K562 (cell line): ENCODE results near the gene PTPN7. TPM values are rescaled to one million over a fixed set of nuclear protein-coding genes. Genes with fewer than 3 reads are reported as not detected.

ENCODE experiments used
- ARID1B ChIP-seq: fragments of 450-650 bp; IDR thresholded peaks from 2 replicates; pipeline ENCODE4 v1.6.1; 2016; ENCODE audit warnings: antibody characterized with exemption, mild to moderate bottlenecking, inconsistent platforms
- ASH1L ChIP-seq: fragments of 450-650 bp; IDR thresholded peaks from 2 replicates; pipeline ENCODE4 v1.6.1; 2018; ENCODE audit warnings: borderline replicate concordance, mild to moderate bottlenecking, low read depth; ENCODE audit not compliant: partially characterized antibody
- ATF7 ChIP-seq: fragments of 450-650 bp; IDR thresholded peaks from 2 replicates; pipeline ENCODE4 v1.7.1; 2014; ENCODE audit warnings: mild to moderate bottlenecking, moderate library complexity
- DDX20 ChIP-seq: fragments of 450-650 bp; IDR thresholded peaks from 2 replicates; pipeline ENCODE4 v1.6.1; 2016; ENCODE audit warnings: missing genetic modification characterization, low read depth, mild to moderate bottlenecking, missing compliant biosample characterization, moderate library complexity
- EP300 ChIP-seq: IDR thresholded peaks from 2 replicates; pipeline ENCODE4 v1.6.1; 2012; ENCODE audit warnings: low read length, improper control_type of control experiment
- ETV5 ChIP-seq: sonication (generic); formaldehyde crosslinking; IDR thresholded peaks from 2 replicates; pipeline ENCODE4 v1.4.0; 2020; ENCODE audit warnings: low read depth, mild to moderate bottlenecking, missing genetic modification reagents
- FOXA3 ChIP-seq, 2 experiments: fragments of 450-650 bp in 1 of 2; sonication (generic) in 1 of 2; formaldehyde crosslinking; IDR thresholded peaks in 1 of 2; conservative IDR thresholded peaks in 1 of 2; 2 replicates each; pipeline versions ENCODE4 v1.4.0 to v1.8.0; 2020 to 2022; ENCODE audit warnings: mild to moderate bottlenecking in 2 of 2, missing genetic modification reagents in 1 of 2
- GATA2 ChIP-seq: sonication (generic); formaldehyde crosslinking; IDR thresholded peaks from 2 replicates; pipeline ENCODE4 v1.4.0; 2020; ENCODE audit warnings: mild to moderate bottlenecking, missing genetic modification reagents
- MEIS2 ChIP-seq: fragments of 450-650 bp; IDR thresholded peaks from 2 replicates; pipeline ENCODE4 v1.6.1; 2014; ENCODE audit warnings: mild to moderate bottlenecking; ENCODE audit not compliant: partially characterized antibody
- NCOA6 ChIP-seq: fragments of 450-650 bp; IDR thresholded peaks from 2 replicates; pipeline ENCODE4 v1.6.1; 2017; ENCODE audit warnings: mild to moderate bottlenecking
- NEUROD1 ChIP-seq: fragments of 150-350 bp; IDR thresholded peaks from 2 replicates; pipeline ENCODE4 v1.6.1; 2014; ENCODE audit warnings: borderline replicate concordance, low read length, low read depth; ENCODE audit not compliant: partially characterized antibody
- TAF7 ChIP-seq: fragments of 450-650 bp; IDR thresholded peaks from 2 replicates; pipeline ENCODE4 v1.6.1; 2016; ENCODE audit warnings: missing genetic modification characterization, missing compliant biosample characterization
- TEAD1 ChIP-seq, 2 experiments: fragments of 450-650 bp in 1 of 2; sonication (generic) in 1 of 2; formaldehyde crosslinking; IDR thresholded peaks; 2 replicates each; pipeline versions ENCODE4 v1.4.0 to v1.8.0; 2020 to 2022; ENCODE audit warnings: mild to moderate bottlenecking in 2 of 2, missing genetic modification reagents in 1 of 2
- WHSC1 ChIP-seq: IDR thresholded peaks from one replicate; pipeline ENCODE4 v1.6.1; 2012; ENCODE audit warnings: low read length, control low read depth, inconsistent platforms
- ZNF143 ChIP-seq: sonication (generic); formaldehyde crosslinking; IDR thresholded peaks from 2 replicates; pipeline ENCODE4 v1.9.0; 2022; ENCODE audit warnings: mild to moderate bottlenecking, missing genetic modification reagents
- ZNF24 ChIP-seq: fragments of 450-650 bp; IDR thresholded peaks from 2 replicates; pipeline ENCODE4 v1.6.1; 2016
- ZNF431 ChIP-seq: sonication (generic); formaldehyde crosslinking; IDR thresholded peaks from 2 replicates; pipeline ENCODE4 v1.8.0; 2022; ENCODE audit warnings: mild to moderate bottlenecking, missing genetic modification reagents
- ZNF583 ChIP-seq: fragments of 250-450 bp; sonication (Bioruptor Pico); IDR thresholded peaks from 2 replicates; pipeline ENCODE4 v1.4.0; 2020
- ZNF707 ChIP-seq: fragments of 250-450 bp; sonication (Bioruptor Pico); conservative IDR thresholded peaks from 2 replicates; pipeline ENCODE4 v1.8.0; 2022; ENCODE audit warnings: inconsistent platforms, mild to moderate bottlenecking, moderate library complexity
- ZNF785 ChIP-seq: fragments of 250-450 bp; sonication (Bioruptor Pico); IDR thresholded peaks from 2 replicates; pipeline ENCODE4 v1.4.0; 2020; ENCODE audit warnings: mild to moderate bottlenecking
- ZNF830 ChIP-seq: fragments of 250-450 bp; sonication (Bioruptor Pico); IDR thresholded peaks from 2 replicates; pipeline ENCODE4 v1.5.0; 2021; ENCODE audit warnings: mild to moderate bottlenecking
- polyA plus RNA-seq, 8 experiments: library from polyadenylated mRNA; depleted of rRNA in 4 of 8; stranded (reverse) in 5 of 8; unstranded in 3 of 8; fragments of >200 nt; fragmentation: Nextera tagmentation in 2 of 8; fragmentation: Illumina TruSeq in 1 of 8; extraction: Ambion mirVana in 2 of 8; extraction: Trizol in 1 of 8; gene quantifications; 2 replicates each; pipeline versions ENCODE4 v1.2.1 to v1.2.3, GENCODE V29; 2011 to 2014; ENCODE audit warnings: inconsistent platforms in 1 of 8, missing spikeins in 1 of 8
- total RNA-seq, 7 experiments: library from RNA; depleted of rRNA in 6 of 7; stranded (reverse); fragments of >200 nt in 6 of 7; fragmentation: Illumina TruSeq in 2 of 7; extraction: Trizol in 2 of 7; gene quantifications; 2 replicates each; pipeline versions ENCODE4 v1.2.1 to v1.2.3, GENCODE V29; 2011 to 2021; ENCODE audit warnings: low replicate concordance in 1 of 7
- TF ChIP-seq, protein P1 (sequence below), 2 experiments: fragments of 450-650 bp in 1 of 2; sonication (generic) in 1 of 2; formaldehyde crosslinking; conservative IDR thresholded peaks; 2 replicates each; pipeline versions ENCODE4 v1.4.0 to v1.8.1; 2020 to 2022; ENCODE audit warnings: mild to moderate bottlenecking in 1 of 2, missing genetic modification reagents in 1 of 2
- TF ChIP-seq, protein P2 (sequence below): fragments of 450-650 bp; IDR thresholded peaks from 2 replicates; pipeline ENCODE4 v1.6.1; 2016
- TF ChIP-seq, protein P3 (sequence below): fragments of 250-450 bp; sonication (Bioruptor Pico); IDR thresholded peaks from 2 replicates; pipeline ENCODE4 v1.4.0; 2020; ENCODE audit warnings: mild to moderate bottlenecking, moderate library complexity, borderline replicate concordance

PTPN7 gene
- total and polyA plus RNA-seq, 9 of the 15 experiments (the other 6 are each of a cell fraction or from before 2014, with no cell fraction given), result 18.7 to 144 (median 120) TPM

DNA sequence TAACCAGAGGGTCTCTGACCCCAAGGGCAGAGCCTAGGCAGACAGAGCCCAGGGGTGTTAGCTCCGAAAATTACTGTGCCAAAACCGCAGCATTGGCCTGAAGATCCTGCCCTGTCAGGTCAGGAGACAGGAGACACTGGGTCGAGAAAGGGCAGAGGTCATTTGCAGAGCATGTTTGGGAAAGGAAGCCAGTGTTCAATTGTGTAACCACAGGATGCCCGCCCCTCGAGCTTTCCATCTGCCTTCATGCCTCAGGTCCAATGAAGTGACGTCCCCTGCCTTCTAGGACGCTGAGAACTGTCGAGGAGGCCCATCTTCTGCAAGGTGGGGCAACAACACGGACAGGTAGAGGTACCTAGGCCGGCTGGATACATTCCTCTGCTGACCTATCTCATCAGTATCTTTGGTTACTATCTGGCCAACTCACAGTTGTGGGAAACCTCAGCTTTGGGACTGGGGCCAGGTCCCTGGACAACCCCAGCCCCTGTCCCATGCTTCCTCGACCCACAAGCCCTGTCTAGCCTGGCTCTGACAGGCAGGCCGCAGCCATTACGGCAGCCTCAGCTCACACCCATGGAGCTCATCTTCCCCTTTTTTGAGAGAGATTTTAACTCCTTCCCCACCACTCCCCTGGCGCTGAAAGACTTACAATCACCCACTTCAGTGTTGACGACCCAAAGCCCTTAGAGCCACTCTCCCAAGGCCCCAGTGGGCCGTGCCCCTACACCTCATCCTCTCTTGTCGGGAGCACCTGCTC, 17.2 kb downstream of the PTPN7 start (continued):
- TF ChIP-seq, protein P1, sequence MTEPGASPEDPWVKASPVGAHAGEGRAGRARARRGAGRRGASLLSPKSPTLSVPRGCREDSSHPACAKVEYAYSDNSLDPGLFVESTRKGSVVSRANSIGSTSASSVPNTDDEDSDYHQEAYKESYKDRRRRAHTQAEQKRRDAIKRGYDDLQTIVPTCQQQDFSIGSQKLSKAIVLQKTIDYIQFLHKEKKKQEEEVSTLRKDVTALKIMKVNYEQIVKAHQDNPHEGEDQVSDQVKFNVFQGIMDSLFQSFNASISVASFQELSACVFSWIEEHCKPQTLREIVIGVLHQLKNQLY (CRISPR knock-in tag; conservative IDR thresholded peaks at IDR 0.05), result 0 out of 4 replicates have a peak, but pooled peaks of 1 of the 2 experiments have one; percentile 11
- no peak for TF ChIP-seq TAF7 (tag)
- peak; percentile 65 for TF ChIP-seq MEIS2
- TF ChIP-seq, protein P2, sequence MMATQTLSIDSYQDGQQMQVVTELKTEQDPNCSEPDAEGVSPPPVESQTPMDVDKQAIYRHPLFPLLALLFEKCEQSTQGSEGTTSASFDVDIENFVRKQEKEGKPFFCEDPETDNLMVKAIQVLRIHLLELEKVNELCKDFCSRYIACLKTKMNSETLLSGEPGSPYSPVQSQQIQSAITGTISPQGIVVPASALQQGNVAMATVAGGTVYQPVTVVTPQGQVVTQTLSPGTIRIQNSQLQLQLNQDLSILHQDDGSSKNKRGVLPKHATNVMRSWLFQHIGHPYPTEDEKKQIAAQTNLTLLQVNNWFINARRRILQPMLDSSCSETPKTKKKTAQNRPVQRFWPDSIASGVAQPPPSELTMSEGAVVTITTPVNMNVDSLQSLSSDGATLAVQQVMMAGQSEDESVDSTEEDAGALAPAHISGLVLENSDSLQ, result peak; percentile 67
- TF ChIP-seq DDX20 (tag), result no peak
- peak; percentile 44 for TF ChIP-seq WHSC1
- TF ChIP-seq GATA2, result peak; percentile 47; the same call in 1 of the 2 replicates
- TF ChIP-seq ZNF707 (CRISPR knock-in tag), result no peak
- TF ChIP-seq ZNF583 (CRISPR knock-in tag), result no peak
- TF ChIP-seq TEAD1 (CRISPR knock-in tag; IDR thresholded peaks at IDR 0.05), result 0 out of 4 replicates have a peak, but pooled peaks of 1 of the 2 experiments have one; percentile 9
- no peak for TF ChIP-seq NCOA6
- TF ChIP-seq FOXA3 (CRISPR knock-in tag; conservative IDR thresholded peaks at IDR 0.05 in 1 of 2, IDR thresholded peaks at IDR 0.05 in 1 of 2), result no peak
- no peak for TF ChIP-seq ZNF830
- TF ChIP-seq, protein P3, sequence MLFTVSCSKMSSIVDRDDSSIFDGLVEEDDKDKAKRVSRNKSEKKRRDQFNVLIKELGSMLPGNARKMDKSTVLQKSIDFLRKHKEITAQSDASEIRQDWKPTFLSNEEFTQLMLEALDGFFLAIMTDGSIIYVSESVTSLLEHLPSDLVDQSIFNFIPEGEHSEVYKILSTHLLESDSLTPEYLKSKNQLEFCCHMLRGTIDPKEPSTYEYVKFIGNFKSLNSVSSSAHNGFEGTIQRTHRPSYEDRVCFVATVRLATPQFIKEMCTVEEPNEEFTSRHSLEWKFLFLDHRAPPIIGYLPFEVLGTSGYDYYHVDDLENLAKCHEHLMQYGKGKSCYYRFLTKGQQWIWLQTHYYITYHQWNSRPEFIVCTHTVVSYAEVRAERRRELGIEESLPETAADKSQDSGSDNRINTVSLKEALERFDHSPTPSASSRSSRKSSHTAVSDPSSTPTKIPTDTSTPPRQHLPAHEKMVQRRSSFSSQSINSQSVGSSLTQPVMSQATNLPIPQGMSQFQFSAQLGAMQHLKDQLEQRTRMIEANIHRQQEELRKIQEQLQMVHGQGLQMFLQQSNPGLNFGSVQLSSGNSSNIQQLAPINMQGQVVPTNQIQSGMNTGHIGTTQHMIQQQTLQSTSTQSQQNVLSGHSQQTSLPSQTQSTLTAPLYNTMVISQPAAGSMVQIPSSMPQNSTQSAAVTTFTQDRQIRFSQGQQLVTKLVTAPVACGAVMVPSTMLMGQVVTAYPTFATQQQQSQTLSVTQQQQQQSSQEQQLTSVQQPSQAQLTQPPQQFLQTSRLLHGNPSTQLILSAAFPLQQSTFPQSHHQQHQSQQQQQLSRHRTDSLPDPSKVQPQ, result no peak
- no peak for TF ChIP-seq ARID1B
- no peak for TF ChIP-seq EP300
- no peak for TF ChIP-seq ATF7
- TF ChIP-seq ASH1L, result no peak
- no peak for TF ChIP-seq ZNF24
- no peak for TF ChIP-seq ZNF143 (CRISPR knock-in tag)
- no peak for TF ChIP-seq NEUROD1
- TF ChIP-seq ZNF431 (CRISPR knock-in tag), result no peak
- peak; percentile 68; the same call in 1 of the 2 replicates for TF ChIP-seq ETV5 (CRISPR knock-in tag)
- TF ChIP-seq ZNF785 (CRISPR knock-in tag), result no peak
